CD8-positive, alpha-beta memory T cell (primary cell): ENCODE measurements around the gene EXOC6B. TPM values are rescaled to one million over a fixed set of nuclear protein-coding genes. Genes with fewer than 3 reads are reported as not detected.
"Not testable (repeated sequence)": the region's sequence is repeated elsewhere in the genome, so short reads cannot be mapped to it uniquely, and the experiment has no call there.

ENCODE experiments used
- CTCF ChIA-PET: fragments of 350-600 bp; sonication (Branson Sonifier 250); formaldehyde crosslinking; loops from one replicate; lab custom pipeline; 2021; ENCODE audit warnings: antibody characterized with exemption; lab: Charles Lee
- POLR2A ChIA-PET: fragments of 350-600 bp; sonication (Branson Sonifier 250); formaldehyde crosslinking; loops from one replicate; lab custom pipeline; 2021; ENCODE audit warnings: antibody characterized with exemption; lab: Charles Lee
- DNase-seq, 5 donors: peaks; one replicate each; pipeline versions ENCODE4 v3.0.0 to v3.0.0-alpha.2; 2020 to 2022; ENCODE audit warnings: mixed read lengths in 1 of 5
- H3K27ac ChIP-seq: one replicate; pipeline ENCODE4 v1.7.0; 2013; ENCODE audit warnings: low read depth, mild to moderate bottlenecking, low read length, moderate library complexity
- H3K27me3 ChIP-seq: 2 replicates; pipeline ENCODE4 v1.7.0; 2013; ENCODE audit warnings: low read length, mild to moderate bottlenecking; ENCODE audit not compliant: insufficient read depth, poor library complexity, severe bottlenecking
- H3K36me3 ChIP-seq: 2 replicates; pipeline ENCODE4 v1.7.0; 2013; ENCODE audit warnings: mild to moderate bottlenecking, low read length, moderate library complexity; ENCODE audit not compliant: insufficient read depth
- H3K4me1 ChIP-seq: 2 replicates; pipeline ENCODE4 v1.7.0; 2013; ENCODE audit warnings: mild to moderate bottlenecking, low read length, moderate library complexity; ENCODE audit not compliant: insufficient read depth
- H3K4me3 ChIP-seq: 2 replicates; pipeline ENCODE4 v1.7.0; 2013; ENCODE audit warnings: mild to moderate bottlenecking, low read length
- H3K9me3 ChIP-seq: 2 replicates; pipeline ENCODE4 v1.7.0; 2013; ENCODE audit warnings: mild to moderate bottlenecking, low read length
- H3K27ac Mint-ChIP-seq, 8 donors: one replicate each; pipeline ENCODE4 v1.8.0; 2020 to 2021; ENCODE audit warnings: mixed read lengths in 8 of 8, mild to moderate bottlenecking in 6 of 8, inconsistent platforms in 3 of 8, moderate library complexity in 3 of 8
- H3K27me3 Mint-ChIP-seq, 2 donors: one replicate each; pipeline ENCODE4 v1.8.0; 2020 to 2021; ENCODE audit warnings: mixed read lengths in 2 of 2, mild to moderate bottlenecking in 1 of 2, moderate library complexity in 1 of 2
- H3K36me3 Mint-ChIP-seq, 3 donors: one replicate each; pipeline ENCODE4 v1.8.0; 2020 to 2021; ENCODE audit warnings: mixed read lengths in 3 of 3, inconsistent platforms in 1 of 3, mild to moderate bottlenecking in 1 of 3
- H3K4me1 Mint-ChIP-seq, 3 donors: one replicate each; pipeline ENCODE4 v1.8.0; 2020 to 2021; ENCODE audit warnings: mixed read lengths in 3 of 3, inconsistent platforms in 1 of 3, mild to moderate bottlenecking in 1 of 3
- H3K4me3 Mint-ChIP-seq, 7 donors: one replicate each; pipeline ENCODE4 v1.8.0; 2020 to 2021; ENCODE audit warnings: mixed read lengths in 7 of 7, mild to moderate bottlenecking in 6 of 7, moderate library complexity in 4 of 7, inconsistent platforms in 2 of 7
- H3K9me3 Mint-ChIP-seq, 5 donors: one replicate each; pipeline ENCODE4 v1.8.0; 2020 to 2022; ENCODE audit warnings: mixed read lengths in 5 of 5, mild to moderate bottlenecking in 3 of 5, moderate library complexity in 2 of 5, inconsistent platforms in 1 of 5
- polyA plus RNA-seq: library from polyadenylated mRNA; unstranded; fragments of 300-500 nt; fragmentation: Illumina TruSeq; gene quantifications from one replicate; pipeline ENCODE4 v1.2.3, GENCODE V29; 2021
- total RNA-seq, 2 experiments: library from RNA; stranded (reverse); gene quantifications; one replicate each; pipeline ENCODE4 v1.2.3, GENCODE V29; 2021

EXOC6B gene
- total and polyA plus RNA-seq, 3 experiments from 2014 or later, result 2.1 to 9.4 (median 7.1) TPM

DNA sequence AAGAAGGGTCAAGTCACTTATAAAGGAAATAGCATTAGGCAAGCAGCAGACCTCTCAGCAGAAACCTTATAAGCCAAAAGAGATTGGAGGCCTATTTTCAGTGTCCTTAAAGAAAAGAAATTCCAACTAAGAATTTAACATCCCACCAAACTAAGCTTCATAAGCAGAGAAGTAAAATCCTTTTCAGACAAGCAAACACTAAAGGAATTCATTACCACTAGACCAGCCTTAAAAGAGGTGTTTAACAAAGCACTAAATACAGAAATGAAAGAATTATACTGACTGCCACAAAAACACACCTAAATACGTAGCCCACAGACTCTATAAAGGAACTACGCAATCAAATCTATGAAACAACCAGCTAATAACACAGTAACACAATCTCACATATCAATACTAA is 160.4 kb downstream of the EXOC6B start:
- CTCF ChIA-PET, result no interaction called here
- H3K27ac Mint-ChIP-seq, result no peak overlapping the region
- peaks cover 0 to 4% (median 0%) of the 10 kb centered on the region in 3 donors for H3K4me1 Mint-ChIP-seq
- no peaks in the 10 kb centered on the region for H3K9me3 ChIP-seq
- H3K36me3 Mint-ChIP-seq, result peaks cover 13 to 67% (median 32%) of the 10 kb centered on the region in 3 donors
- H3K4me3 Mint-ChIP-seq, result no peak overlapping the region
- DNase-seq, result no peak
- no peaks in the 10 kb centered on the region for H3K27me3 Mint-ChIP-seq
- H3K4me3 ChIP-seq, result no peak overlapping the region
- POLR2A ChIA-PET, result no interaction called here
- no peak overlapping the region for H3K27ac ChIP-seq
- H3K27me3 ChIP-seq, result no peaks in the 10 kb centered on the region
- H3K9me3 Mint-ChIP-seq, result peaks cover 23 to 57% (median 47%) of the 10 kb centered on the region in 5 donors
- H3K36me3 ChIP-seq, result no peaks in the 10 kb centered on the region
- H3K4me1 ChIP-seq, result no peaks in the 10 kb centered on the region

DNA sequence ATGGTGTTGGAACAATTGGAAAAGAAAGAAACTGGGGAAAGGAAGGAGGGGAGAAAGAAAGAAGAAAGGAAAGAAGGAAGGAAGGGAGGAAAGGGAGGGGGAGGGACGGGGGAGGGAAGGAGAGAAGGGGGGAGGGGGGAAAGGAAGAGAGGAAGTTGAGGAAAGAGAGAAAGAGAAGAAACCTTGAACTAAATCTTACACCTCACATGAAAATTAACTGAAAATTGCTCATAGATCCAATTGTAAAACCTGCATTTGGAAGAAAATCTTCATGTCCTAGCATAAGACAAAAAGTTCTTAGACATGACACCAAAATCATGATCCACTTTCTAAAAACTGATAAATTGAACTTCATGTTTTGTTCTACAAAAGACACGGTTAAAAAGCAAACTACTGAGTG is 163.8 kb downstream of the EXOC6B start:
- Histone ChIP-seq H3K27ac (no peak overlapping the region), H3K36me3 (no peaks in the 10 kb centered on the region), H3K4me1 (no peaks in the 10 kb centered on the region), H3K9me3 (no peaks in the 10 kb centered on the region), H3K4me3 (no peak overlapping the region), H3K27me3 (no peaks in the 10 kb centered on the region)
- H3K4me3 Mint-ChIP-seq, result no peak overlapping the region
- no peak for DNase-seq
- H3K9me3 Mint-ChIP-seq, result peaks cover 12 to 36% (median 22%) of the 10 kb centered on the region in 5 donors
- ChIA-PET CTCF (no interaction called here), POLR2A (no interaction called here)
- peaks cover 8 to 41% (median 16%) of the 10 kb centered on the region in 3 donors for H3K36me3 Mint-ChIP-seq
- no peaks in the 10 kb centered on the region for H3K27me3 Mint-ChIP-seq
- H3K27ac Mint-ChIP-seq, result no peak overlapping the region
- H3K4me1 Mint-ChIP-seq, result peaks cover 0 to 4% (median 0%) of the 10 kb centered on the region in 3 donors

DNA sequence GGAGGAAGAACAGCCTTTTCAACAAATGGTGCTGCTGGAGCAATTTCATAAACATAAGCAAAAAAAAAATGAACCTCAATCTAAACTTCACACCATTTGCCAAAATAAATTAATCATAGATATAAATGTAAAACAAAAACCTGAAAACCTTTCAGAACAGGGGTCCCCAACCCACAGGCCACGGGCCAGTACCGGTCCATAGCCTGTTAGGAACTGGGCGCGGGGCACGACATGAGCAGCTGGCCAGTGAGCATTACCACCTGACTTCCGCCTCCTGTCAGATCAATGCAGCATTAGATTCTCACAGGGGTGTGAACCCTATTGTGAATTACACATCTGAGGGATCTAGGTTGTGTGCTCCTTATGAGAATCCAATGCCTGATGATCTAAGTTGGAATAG is 176.0 kb downstream of the EXOC6B start:
- no peak overlapping the region for H3K4me3 Mint-ChIP-seq
- ChIA-PET CTCF (no interaction called here), POLR2A (no interaction called here)
- no peak overlapping the region for H3K27ac Mint-ChIP-seq
- no peak overlapping the region for H3K4me3 ChIP-seq
- DNase-seq, result no peak
- peaks cover 12 to 61% (median 18%) of the 10 kb centered on the region in 3 donors for H3K36me3 Mint-ChIP-seq
- H3K4me1 Mint-ChIP-seq, result peaks cover 0 to 5% (median 4%) of the 10 kb centered on the region in 3 donors
- H3K27ac ChIP-seq, result no peak overlapping the region
- no peaks in the 10 kb centered on the region for H3K27me3 Mint-ChIP-seq
- H3K9me3 Mint-ChIP-seq, result peaks cover 9 to 43% (median 19%) of the 10 kb centered on the region in 5 donors
- no peaks in the 10 kb centered on the region for H3K4me1 ChIP-seq
- no peaks in the 10 kb centered on the region for H3K36me3 ChIP-seq
- H3K9me3 ChIP-seq, result no peaks in the 10 kb centered on the region
- no peaks in the 10 kb centered on the region for H3K27me3 ChIP-seq

DNA sequence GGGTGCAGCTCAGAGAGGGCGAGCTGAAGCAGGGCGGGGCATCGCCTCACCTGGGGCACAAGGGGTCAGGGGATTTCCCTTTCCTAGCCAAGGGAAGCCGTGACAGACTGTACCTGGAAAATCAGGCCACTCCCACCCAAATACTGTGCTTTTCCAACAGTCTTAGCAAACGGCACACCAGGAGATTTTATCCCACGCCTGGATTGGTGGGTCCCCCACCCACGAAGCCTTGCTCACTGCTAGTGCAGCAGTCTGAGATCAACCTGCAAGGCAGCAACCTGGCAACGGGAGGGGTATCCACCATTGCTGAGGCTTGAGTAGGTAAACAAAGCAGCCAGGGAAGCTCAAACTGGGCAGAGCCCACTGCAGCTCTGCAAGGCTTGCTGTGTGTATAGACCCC is 184.6 kb downstream of the EXOC6B start:
- H3K27me3 Mint-ChIP-seq, H3K36me3 ChIP-seq, H3K27me3 ChIP-seq, DNase-seq, POLR2A ChIA-PET, H3K27ac Mint-ChIP-seq, H3K4me3 ChIP-seq, H3K4me3 Mint-ChIP-seq, H3K4me1 ChIP-seq, H3K27ac ChIP-seq, H3K9me3 ChIP-seq, CTCF ChIA-PET: not testable (repeated sequence)
- Mint-ChIP-seq H3K36me3 (peaks cover 6 to 50% (median 11%) of the 10 kb centered on the region in 3 donors), H3K4me1 (peaks cover 7 to 16% (median 13%) of the 10 kb centered on the region in 3 donors), H3K9me3 (peaks cover 11 to 48% (median 27%) of the 10 kb centered on the region in 5 donors)

DNA sequence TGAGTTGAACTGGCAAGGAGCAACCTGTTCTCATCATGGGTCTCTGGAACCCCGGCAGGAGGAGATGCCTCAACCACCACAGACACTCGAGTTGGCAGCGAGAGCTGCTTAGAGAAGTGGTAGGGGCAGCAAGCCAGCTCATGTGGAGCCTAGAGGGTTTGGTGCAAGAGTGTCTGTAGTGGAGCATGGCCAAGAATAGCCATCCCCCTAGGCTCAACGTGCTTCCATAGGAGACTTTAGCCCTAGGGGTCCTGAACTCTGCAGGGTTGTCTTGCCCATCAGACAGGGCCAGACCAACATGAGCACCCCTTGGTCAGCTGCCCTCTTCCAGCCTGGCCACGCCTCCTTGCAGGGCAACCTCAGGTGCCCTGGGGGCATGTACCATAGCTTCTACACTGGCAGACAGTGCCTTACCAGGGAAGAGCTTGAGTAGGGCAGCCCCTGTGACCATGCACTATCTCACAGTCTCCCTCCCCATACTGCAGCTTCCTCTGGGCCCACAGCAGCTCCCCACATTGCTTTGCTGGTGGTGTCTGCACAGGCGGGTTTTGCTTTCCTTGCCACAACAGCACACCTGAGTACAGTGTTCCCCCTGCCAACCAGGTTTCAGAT is 187.1 kb downstream of the EXOC6B start:
- H3K4me1 Mint-ChIP-seq, result peaks cover 3 to 16% (median 8%) of the 10 kb centered on the region in 3 donors

DNA sequence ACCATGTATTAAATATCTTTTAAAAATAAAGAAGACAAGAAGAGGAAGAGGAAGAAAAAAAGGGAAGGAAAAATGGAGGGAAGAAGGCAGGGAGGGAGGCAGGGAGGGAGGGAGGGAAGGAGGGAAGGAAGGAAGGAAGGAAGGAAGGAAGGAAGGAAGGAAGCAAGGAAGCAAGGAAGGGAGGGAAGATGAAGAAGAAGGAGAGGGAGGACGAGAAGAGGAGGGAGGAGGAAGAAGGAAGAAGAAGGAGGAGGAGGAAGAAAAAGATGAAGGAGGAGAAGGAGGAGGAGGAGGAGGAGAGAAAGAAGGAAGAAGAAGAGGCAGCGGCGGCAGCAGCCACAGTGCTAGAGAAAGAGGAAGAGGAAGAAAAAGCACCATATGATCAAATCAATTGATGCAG is 189.6 kb downstream of the EXOC6B start:
- H3K36me3 Mint-ChIP-seq, result peaks cover 0 to 44% (median 1%) of the 10 kb centered on the region in 3 donors
- no peak overlapping the region for H3K27ac ChIP-seq
- DNase-seq, result no peak
- no peaks in the 10 kb centered on the region for H3K9me3 ChIP-seq
- peaks cover 0 to 4% of the 10 kb centered on the region in 2 donors for H3K27me3 Mint-ChIP-seq
- CTCF ChIA-PET, result no interaction called here
- POLR2A ChIA-PET, result no interaction called here
- no peaks in the 10 kb centered on the region for H3K36me3 ChIP-seq
- no peak overlapping the region for H3K4me3 Mint-ChIP-seq
- no peaks in the 10 kb centered on the region for H3K27me3 ChIP-seq
- H3K9me3 Mint-ChIP-seq, result peaks cover 0 to 21% (median 2%) of the 10 kb centered on the region in 5 donors
- H3K4me1 Mint-ChIP-seq, result peaks cover 3 to 16% (median 8%) of the 10 kb centered on the region in 3 donors
- H3K27ac Mint-ChIP-seq, result peak overlapping the region in 1 of 8 donors; percentile 10
- no peak overlapping the region for H3K4me3 ChIP-seq
- no peaks in the 10 kb centered on the region for H3K4me1 ChIP-seq

More for the DNA sequence above, 187.1 kb downstream of the EXOC6B start:
- H3K9me3 ChIP-seq, result no peaks in the 10 kb centered on the region
- peaks cover 0 to 4% of the 10 kb centered on the region in 2 donors for H3K27me3 Mint-ChIP-seq
- ChIA-PET CTCF (no interaction called here), POLR2A (no interaction called here)
- H3K27ac ChIP-seq, result no peak overlapping the region
- no peak for DNase-seq
- H3K27ac Mint-ChIP-seq, result no peak overlapping the region
- H3K9me3 Mint-ChIP-seq, result peaks cover 0 to 23% (median 5%) of the 10 kb centered on the region in 5 donors
- no peaks in the 10 kb centered on the region for H3K36me3 ChIP-seq
- no peaks in the 10 kb centered on the region for H3K4me1 ChIP-seq
- peaks cover 0 to 35% (median under 1%) of the 10 kb centered on the region in 3 donors for H3K36me3 Mint-ChIP-seq
- H3K4me3 ChIP-seq, result no peak overlapping the region
- H3K4me3 Mint-ChIP-seq, result no peak overlapping the region
- H3K27me3 ChIP-seq, result no peaks in the 10 kb centered on the region

DNA sequence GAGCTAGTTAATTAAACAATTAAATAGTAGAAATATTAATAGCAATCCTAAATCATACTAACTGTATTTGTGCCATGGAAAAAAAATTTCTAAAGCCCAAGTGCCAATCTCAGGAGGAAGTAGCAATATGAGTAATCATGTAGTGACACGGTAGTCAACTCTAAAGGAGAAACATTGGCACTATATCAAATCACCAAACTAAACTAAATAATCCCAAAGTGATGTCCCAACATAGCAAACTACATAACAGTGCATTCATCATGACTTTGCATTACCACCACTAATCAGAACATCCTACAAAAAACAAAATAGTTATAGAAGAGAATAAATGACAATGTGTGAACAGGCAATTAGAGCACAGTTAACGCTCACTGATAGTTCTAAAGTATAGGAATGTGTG is 195.1 kb downstream of the EXOC6B start:
- Mint-ChIP-seq H3K27ac (no peak overlapping the region), H3K9me3 (peaks cover 0 to 3% (median 0%) of the 10 kb centered on the region in 5 donors), H3K36me3 (peaks cover 1 to 18% (median 2%) of the 10 kb centered on the region in 3 donors), H3K27me3 (peaks cover 0 to 3% of the 10 kb centered on the region in 2 donors), H3K4me1 (no peaks in the 10 kb centered on the region), H3K4me3 (no peak overlapping the region)
- Histone ChIP-seq H3K36me3 (no peaks in the 10 kb centered on the region), H3K4me3 (no peak overlapping the region), H3K9me3 (no peaks in the 10 kb centered on the region), H3K4me1 (no peaks in the 10 kb centered on the region), H3K27me3 (no peaks in the 10 kb centered on the region), H3K27ac (no peak overlapping the region)
- ChIA-PET CTCF (no interaction called here), POLR2A (no interaction called here)
- DNase-seq, result no peak

DNA sequence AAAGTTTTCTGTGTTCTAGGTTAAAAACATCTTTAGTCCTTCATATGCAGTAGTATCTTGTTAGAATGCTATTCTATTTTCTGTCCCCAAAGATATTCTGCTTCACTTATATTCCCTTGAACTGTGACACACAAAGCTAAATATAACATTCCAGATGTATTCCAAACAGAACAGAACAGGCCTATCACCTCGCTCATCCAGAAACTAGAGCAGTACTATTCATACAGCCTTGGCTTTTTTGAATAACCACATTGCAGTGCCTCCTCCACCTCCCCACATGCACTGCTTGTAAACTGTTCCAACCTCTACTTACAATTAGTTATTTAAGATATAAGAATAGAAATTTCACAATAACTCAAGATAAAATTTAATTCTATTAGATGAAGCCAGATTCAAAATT is 196.8 kb downstream of the EXOC6B start:
- Histone ChIP-seq H3K9me3 (no peaks in the 10 kb centered on the region), H3K4me3 (no peak overlapping the region), H3K4me1 (no peaks in the 10 kb centered on the region), H3K27ac (no peak overlapping the region), H3K27me3 (no peaks in the 10 kb centered on the region), H3K36me3 (no peaks in the 10 kb centered on the region)
- Mint-ChIP-seq H3K4me1 (no peaks in the 10 kb centered on the region), H3K4me3 (no peak overlapping the region), H3K9me3 (peaks cover 0 to 3% (median 0%) of the 10 kb centered on the region in 5 donors), H3K27ac (no peak overlapping the region), H3K27me3 (peaks cover 0 to 3% of the 10 kb centered on the region in 2 donors), H3K36me3 (peaks cover 1 to 9% (median 2%) of the 10 kb centered on the region in 3 donors)
- POLR2A ChIA-PET, result no interaction called here
- CTCF ChIA-PET, result no interaction called here
- DNase-seq, result no peak
